K562 (cell line): ENCODE data around the gene AQP9. TPM values are rescaled to one million over a fixed set of nuclear protein-coding genes. Genes with fewer than 3 reads are reported as not detected.

Experiments used
- ARID2 ChIP-seq: fragments of 450-650 bp; IDR thresholded peaks from 2 replicates; pipeline ENCODE4 v1.6.1; 2017; ENCODE audit warnings: antibody characterized with exemption, mild to moderate bottlenecking
- ASH1L ChIP-seq: fragments of 450-650 bp; IDR thresholded peaks from 2 replicates; pipeline ENCODE4 v1.6.1; 2018; ENCODE audit warnings: borderline replicate concordance, mild to moderate bottlenecking, low read depth; ENCODE audit not compliant: partially characterized antibody
- FOXA1 ChIP-seq: fragments of 450-650 bp; IDR thresholded peaks from 2 replicates; pipeline ENCODE4 v1.6.1; 2016; ENCODE audit warnings: mild to moderate bottlenecking, borderline replicate concordance
- JUN ChIP-seq, 2 experiments: sonication (generic) in 1 of 2; formaldehyde crosslinking in 1 of 2; IDR thresholded peaks; 2 replicates each; pipeline versions ENCODE4 v1.6.1 to v1.8.0; 2012 to 2022; ENCODE audit warnings: borderline replicate concordance in 2 of 2, mild to moderate bottlenecking in 2 of 2, improper control_type of control experiment in 1 of 2, low read depth in 1 of 2, low read length in 1 of 2, missing genetic modification reagents in 1 of 2
- KLF13 ChIP-seq: fragments of 450-650 bp; IDR thresholded peaks from 2 replicates; pipeline ENCODE4 v1.6.1; 2016; ENCODE audit warnings: missing genetic modification characterization, low read depth, mild to moderate bottlenecking, missing compliant biosample characterization, moderate library complexity, borderline replicate concordance
- LEF1 ChIP-seq: fragments of 450-650 bp; IDR thresholded peaks from 2 replicates; pipeline ENCODE4 v1.6.1; 2016; ENCODE audit warnings: mild to moderate bottlenecking
- MYBL2 ChIP-seq, 2 experiments: fragments of 450-650 bp in 1 of 2; sonication (generic) in 1 of 2; formaldehyde crosslinking in 1 of 2; IDR thresholded peaks; 2 replicates each; pipeline versions ENCODE4 v1.6.1 to v1.8.1; 2017 to 2022; ENCODE audit warnings: borderline replicate concordance in 1 of 2, inconsistent platforms in 1 of 2, low read depth in 1 of 2, mild to moderate bottlenecking in 1 of 2, missing genetic modification reagents in 1 of 2, moderate library complexity in 1 of 2
- NBN ChIP-seq: fragments of 450-650 bp; IDR thresholded peaks from 2 replicates; pipeline ENCODE4 v1.6.1; 2016; ENCODE audit warnings: low read depth, mild to moderate bottlenecking
- RAD21 ChIP-seq, 2 experiments: fragments of 250-450 bp in 1 of 2; fragments of 450-650 bp in 1 of 2; sonication (Bioruptor Pico) in 1 of 2; formaldehyde crosslinking in 1 of 2; IDR thresholded peaks in 1 of 2; conservative IDR thresholded peaks in 1 of 2; 2 replicates each; pipeline versions ENCODE4 v1.4.0 to v1.8.0; 2020 to 2022; ENCODE audit warnings: mild to moderate bottlenecking in 2 of 2, moderate library complexity in 1 of 2
- RREB1 ChIP-seq: fragments of 250-450 bp; sonication (Bioruptor Pico); IDR thresholded peaks from 2 replicates; pipeline ENCODE4 v1.4.0; 2020
- SLC30A9 ChIP-seq: fragments of 250-450 bp; sonication (Bioruptor Pico); IDR thresholded peaks from 2 replicates; pipeline ENCODE4 v1.8.0; 2022; ENCODE audit warnings: mild to moderate bottlenecking, moderate library complexity
- SMAD4 ChIP-seq: fragments of 250-450 bp; sonication (Bioruptor Pico); conservative IDR thresholded peaks from 2 replicates; pipeline ENCODE4 v1.8.0; 2021; ENCODE audit warnings: inconsistent platforms, mild to moderate bottlenecking, moderate library complexity
- TCF7 ChIP-seq: sonication (generic); IDR thresholded peaks from 2 replicates; pipeline ENCODE4 v1.6.1; 2016; ENCODE audit warnings: antibody characterized with exemption, borderline replicate concordance
- THRA ChIP-seq: fragments of 450-650 bp; IDR thresholded peaks from 2 replicates; pipeline ENCODE4 v1.6.1; 2017; ENCODE audit warnings: mild to moderate bottlenecking, moderate library complexity
- TRIM24 ChIP-seq, 2 experiments: fragments of 450-650 bp; IDR thresholded peaks; 2 replicates each; pipeline ENCODE4 v1.6.1; 2016
- USF1 ChIP-seq: sonication (generic); formaldehyde crosslinking; IDR thresholded peaks from 2 replicates; pipeline ENCODE4 v1.9.0; 2022; ENCODE audit warnings: mild to moderate bottlenecking, missing genetic modification reagents
- ZNF174 ChIP-seq: fragments of 250-450 bp; sonication (Bioruptor Pico); IDR thresholded peaks from 2 replicates; pipeline ENCODE4 v1.4.0; 2020; ENCODE audit warnings: mild to moderate bottlenecking
- ZNF586 ChIP-seq: fragments of 450-650 bp; formaldehyde crosslinking; conservative IDR thresholded peaks from 2 replicates; pipeline ENCODE4 v1.4.0; 2020; ENCODE audit warnings: mild to moderate bottlenecking, moderate library complexity
- ZNF766 ChIP-seq: fragments of 200-800 bp; sonication (Bioruptor generic); conservative IDR thresholded peaks from 2 replicates; pipeline ENCODE4 v1.6.1; 2016; ENCODE audit warnings: missing genetic modification characterization, missing compliant biosample characterization
- polyA plus RNA-seq, 8 experiments: library from polyadenylated mRNA; depleted of rRNA in 4 of 8; stranded (reverse) in 5 of 8; unstranded in 3 of 8; fragments of >200 nt; fragmentation: Nextera tagmentation in 2 of 8; fragmentation: Illumina TruSeq in 1 of 8; extraction: Ambion mirVana in 2 of 8; extraction: Trizol in 1 of 8; gene quantifications; 2 replicates each; pipeline versions ENCODE4 v1.2.1 to v1.2.3, GENCODE V29; 2011 to 2014; ENCODE audit warnings: inconsistent platforms in 1 of 8, missing spikeins in 1 of 8
- total RNA-seq, 7 experiments: library from RNA; depleted of rRNA in 6 of 7; stranded (reverse); fragments of >200 nt in 6 of 7; fragmentation: Illumina TruSeq in 2 of 7; extraction: Trizol in 2 of 7; gene quantifications; 2 replicates each; pipeline versions ENCODE4 v1.2.1 to v1.2.3, GENCODE V29; 2011 to 2021; ENCODE audit warnings: low replicate concordance in 1 of 7

The AQP9 gene
- total and polyA plus RNA-seq, 9 of the 15 experiments (the other 6 are each of a cell fraction or from before 2014, with no cell fraction given) = 0.04 to 0.33 (median 0.07) TPM; not detected in 4

- 0 out of 2 replicates have a peak, but pooled peaks have one; percentile 56 for TF ChIP-seq RREB1
- TF ChIP-seq ZNF586 (CRISPR knock-in tag) = no peak
- 0 out of 2 replicates have a peak, but pooled peaks have one; percentile 23 for TF ChIP-seq JUN (IDR thresholded peaks at IDR 0.05; ENCODE audit: borderline replicate concordance, low read depth, low read length)
- no peak for TF ChIP-seq JUN (CRISPR knock-in tag; IDR thresholded peaks at IDR 0.05; ENCODE audit: borderline replicate concordance)
- TF ChIP-seq FOXA1 = no peak
- TF ChIP-seq TRIM24 (IDR thresholded peaks at IDR 0.05) = peak; percentile 86 to 94
- TF ChIP-seq ZNF174 (CRISPR knock-in tag) = no peak
- peak in 1 of 2 experiments; percentile 19; a peak in 1 of 4 replicates for TF ChIP-seq RAD21 (CRISPR knock-in tag; conservative IDR thresholded peaks at IDR 0.05 in 1 of 2, IDR thresholded peaks at IDR 0.05 in 1 of 2)
- TF ChIP-seq ZNF766 (CRISPR knock-in tag) = peak; percentile 46; the same call in 1 of the 2 replicates
- no peak for TF ChIP-seq ARID2
- peak; percentile 89 for TF ChIP-seq SMAD4
- TF ChIP-seq LEF1 = peak; percentile 30; the same call in 1 of the 2 replicates
- no peak for TF ChIP-seq ASH1L
- no peak for TF ChIP-seq SLC30A9
- no peak for TF ChIP-seq THRA
- TF ChIP-seq TCF7 = no peak
- TF ChIP-seq NBN = peak; percentile 86
- TF ChIP-seq MYBL2 (IDR thresholded peaks at IDR 0.05; ENCODE audit: low read depth) = no peak
- no peak for TF ChIP-seq MYBL2 (CRISPR knock-in tag; IDR thresholded peaks at IDR 0.05; ENCODE audit: borderline replicate concordance)
- TF ChIP-seq KLF13 (tag) = 0 out of 2 replicates have a peak, but pooled peaks have one; percentile 24
- TF ChIP-seq USF1 (CRISPR knock-in tag) = no peak
Observed at GRCh38 chr15:58142827-58143461, 4.8 kb downstream of the AQP9 start (continued).
